DND-41 (cell line): Measurements from ENCODE around the gene LAD1.

ENCODE experiments used
- CTCF ChIP-seq: IDR thresholded peaks from 2 replicates; pipeline ENCODE4 v1.5.1; 2012; ENCODE audit warnings: borderline replicate concordance, low read length, moderate library complexity, mild to moderate bottlenecking; ENCODE audit not compliant: poor library complexity, severe bottlenecking; ENCODE audit errors: extremely low read depth
- EZH2 ChIP-seq: IDR thresholded peaks from 3 replicates; pipeline ENCODE4 v1.6.1; 2012; ENCODE audit warnings: borderline replicate concordance, low read depth, mild to moderate bottlenecking, moderate library complexity, low read length, inconsistent platforms; ENCODE audit not compliant: severe bottlenecking

- no peak for TF ChIP-seq EZH2
- TF ChIP-seq CTCF, result no peak
Measured at GRCh38 chr1:201405484-201405831, 6.3 kb upstream of the LAD1 start.
